Measurements from ENCODE around the gene SDC1.

SDC1 gene

DNA sequence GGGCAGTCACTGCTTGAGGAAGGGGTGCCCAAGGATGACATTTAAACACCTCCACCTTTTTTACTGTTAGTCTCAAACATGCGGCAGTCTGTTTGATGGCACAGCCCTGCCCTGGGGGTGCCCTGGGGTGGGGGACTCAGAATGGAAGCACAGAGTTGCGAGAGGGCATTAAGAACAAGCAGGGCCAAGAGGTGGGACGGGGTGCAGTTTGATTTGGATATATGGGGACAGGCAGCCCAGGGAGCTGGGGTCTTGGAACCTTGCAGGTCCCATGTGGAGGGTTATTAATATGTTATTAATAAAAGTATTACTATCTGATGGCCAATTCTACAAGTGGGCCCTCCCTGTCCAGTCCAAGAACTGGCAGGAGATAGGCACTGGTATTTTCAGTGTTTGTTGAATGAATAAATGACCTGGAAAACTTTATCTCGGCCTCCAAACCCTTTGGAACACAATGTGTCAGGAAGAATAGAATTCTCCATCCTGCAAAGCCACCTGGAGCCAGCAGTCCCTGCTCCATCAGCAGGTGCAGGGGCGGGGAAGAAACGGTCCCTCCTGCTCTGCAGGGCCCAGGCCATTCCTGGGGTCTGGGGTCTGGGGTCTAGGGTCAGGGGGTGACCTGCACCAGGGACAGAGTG is 25.2 kb downstream of the SDC1 start:
- H3K4me3 ChIP-seq (ENCODE audit: low read depth in 1 of 2, low read length in 2 of 2), result no peak overlapping the region
- peaks cover 6% of the 10 kb centered on the region; the same call in 1 of the 2 replicates for H4K20me1 ChIP-seq (ENCODE audit: insufficient read depth, low read length)
- no peak overlapping the region for H3K27ac ChIP-seq (ENCODE audit: low read length)
- no peak overlapping the region for H3K4me2 ChIP-seq (ENCODE audit: insufficient read depth, low read length)
- H3K9ac ChIP-seq (ENCODE audit: low read depth, low read length), result no peak overlapping the region
- DNase-seq (no peak), ATAC-seq (ENCODE audit: insufficient read depth, low read depth) (no peak)
- no peaks in the 10 kb centered on the region for H3K36me3 ChIP-seq (ENCODE audit: insufficient read depth, low read length)
- no peaks in the 10 kb centered on the region for H3K9me3 ChIP-seq (ENCODE audit: insufficient read depth, low read length, severe bottlenecking)
- no peaks in the 10 kb centered on the region for H3K79me2 ChIP-seq (ENCODE audit: insufficient read depth, low read length)
- TF ChIP-seq EZH2 (IDR thresholded peaks at IDR 0.05; ENCODE audit: borderline replicate concordance, low read depth, low read length, severe bottlenecking) (no peak), CTCF (IDR thresholded peaks at IDR 0.05; ENCODE audit: borderline replicate concordance, extremely low read depth, low read length, poor library complexity, severe bottlenecking) (no peak)
- H3K27me3 ChIP-seq (ENCODE audit: insufficient read depth, low read length, poor library complexity), result no peaks in the 10 kb centered on the region
- no peak overlapping the region for H2AFZ ChIP-seq (ENCODE audit: low read depth, low read length)
- no peaks in the 10 kb centered on the region for H3K4me1 ChIP-seq (ENCODE audit: insufficient read depth, low read length)

DNA sequence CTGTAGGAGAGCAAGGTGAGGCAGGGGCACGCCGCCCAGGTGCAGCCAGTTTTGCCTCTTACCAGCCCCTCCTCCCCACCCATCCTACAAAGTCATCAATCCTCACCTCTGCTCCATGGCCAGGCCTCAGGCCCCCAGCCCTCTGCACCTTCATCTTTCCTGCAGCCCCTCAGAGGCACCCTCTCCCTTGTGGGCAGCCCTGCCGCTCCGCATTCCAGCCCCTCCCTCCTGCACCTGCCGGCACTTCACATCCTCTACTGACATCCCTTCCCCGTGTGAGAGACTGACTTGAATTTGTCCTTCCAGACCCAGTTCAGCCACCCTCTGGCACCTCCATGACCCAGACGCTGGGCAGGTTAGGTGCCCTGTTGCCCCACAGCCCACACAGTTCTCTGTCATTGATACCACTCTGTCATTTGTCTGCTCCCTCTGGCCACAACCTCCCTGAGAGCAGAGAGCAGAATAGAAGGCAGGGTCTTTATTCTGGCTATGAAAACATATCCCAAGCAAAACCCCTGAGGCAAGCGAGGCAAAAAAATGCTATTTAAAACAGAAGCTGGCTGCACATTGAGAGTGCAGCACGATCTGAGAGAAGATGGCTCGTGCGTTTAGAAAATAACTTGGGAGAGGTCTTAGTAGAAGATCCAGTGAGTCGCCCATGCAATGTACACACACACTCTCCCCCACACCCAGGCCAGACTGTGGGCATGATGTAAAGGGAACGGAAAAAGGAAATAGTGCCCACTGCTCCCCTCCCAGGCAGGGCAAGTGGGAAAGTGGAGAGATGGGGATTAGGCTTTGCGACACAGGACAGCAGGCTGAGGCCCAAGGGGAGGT is 25.9 kb downstream of the SDC1 start:
- H3K9me3 ChIP-seq (ENCODE audit: insufficient read depth, low read length, severe bottlenecking), result no peaks in the 10 kb centered on the region
- no peak overlapping the region for H3K9ac ChIP-seq (ENCODE audit: low read depth, low read length)
- no peaks in the 10 kb centered on the region for H3K79me2 ChIP-seq (ENCODE audit: insufficient read depth, low read length)
- no peaks in the 10 kb centered on the region for H3K4me1 ChIP-seq (ENCODE audit: insufficient read depth, low read length)
- DNase-seq (no peak), ATAC-seq (ENCODE audit: insufficient read depth, low read depth) (no peak)
- no peak overlapping the region for H3K27ac ChIP-seq (ENCODE audit: low read length)
- H2AFZ ChIP-seq (ENCODE audit: low read depth, low read length), result no peak overlapping the region
- H3K4me2 ChIP-seq (ENCODE audit: insufficient read depth, low read length), result no peak overlapping the region
- no peaks in the 10 kb centered on the region for H3K36me3 ChIP-seq (ENCODE audit: insufficient read depth, low read length)
- no peaks in the 10 kb centered on the region for H3K27me3 ChIP-seq (ENCODE audit: insufficient read depth, low read length, poor library complexity)
- no peak overlapping the region for H3K4me3 ChIP-seq (ENCODE audit: low read depth in 1 of 2, low read length in 2 of 2)
- peaks cover 6% of the 10 kb centered on the region; the same call in 1 of the 2 replicates for H4K20me1 ChIP-seq (ENCODE audit: insufficient read depth, low read length)
- no peak for TF ChIP-seq EZH2 (IDR thresholded peaks at IDR 0.05; ENCODE audit: borderline replicate concordance, low read depth, low read length, severe bottlenecking)
- TF ChIP-seq CTCF (IDR thresholded peaks at IDR 0.05; ENCODE audit: borderline replicate concordance, extremely low read depth, low read length, poor library complexity, severe bottlenecking), result no peak

- H3K36me3 ChIP-seq (ENCODE audit: insufficient read depth, low read length), result no peaks in the 10 kb centered on the region
- no peak overlapping the region for H3K9ac ChIP-seq (ENCODE audit: low read depth, low read length)
- H2AFZ ChIP-seq (ENCODE audit: low read depth, low read length), result no peak overlapping the region
- TF ChIP-seq CTCF (IDR thresholded peaks at IDR 0.05; ENCODE audit: borderline replicate concordance, extremely low read depth, low read length, poor library complexity, severe bottlenecking) (no peak), EZH2 (IDR thresholded peaks at IDR 0.05; ENCODE audit: borderline replicate concordance, low read depth, low read length, severe bottlenecking) (no peak)
- H3K79me2 ChIP-seq (ENCODE audit: insufficient read depth, low read length), result no peaks in the 10 kb centered on the region
- H3K4me2 ChIP-seq (ENCODE audit: insufficient read depth, low read length), result no peak overlapping the region
- no peak for DNase-seq
- H3K4me3 ChIP-seq (ENCODE audit: low read depth in 1 of 2, low read length in 2 of 2), result no peak overlapping the region
- no peaks in the 10 kb centered on the region for H3K9me3 ChIP-seq (ENCODE audit: insufficient read depth, low read length, severe bottlenecking)
- H4K20me1 ChIP-seq (ENCODE audit: insufficient read depth, low read length), result peaks cover 6% of the 10 kb centered on the region; the same call in 1 of the 2 replicates
- H3K4me1 ChIP-seq (ENCODE audit: insufficient read depth, low read length), result no peaks in the 10 kb centered on the region
- no peak overlapping the region for H3K27ac ChIP-seq (ENCODE audit: low read length)
- no peaks in the 10 kb centered on the region for H3K27me3 ChIP-seq (ENCODE audit: insufficient read depth, low read length, poor library complexity)
- no peak for ATAC-seq (ENCODE audit: insufficient read depth, low read depth)
Observed at GRCh38 chr2:20198001-20198400, 26.9 kb downstream of the SDC1 start.
